T-helper 22 cell (primary cell): ENCODE data around the gene SNRK.
"Not testable (repeated sequence)": the region's sequence is repeated elsewhere in the genome, so short reads cannot be mapped to it uniquely, and the experiment has no call there.

Experiments used
- DNase-seq: peaks from one replicate; pipeline ENCODE4 v3.0.0-alpha.2; 2020; ENCODE audit warnings: low read depth

The SNRK gene

DNA sequence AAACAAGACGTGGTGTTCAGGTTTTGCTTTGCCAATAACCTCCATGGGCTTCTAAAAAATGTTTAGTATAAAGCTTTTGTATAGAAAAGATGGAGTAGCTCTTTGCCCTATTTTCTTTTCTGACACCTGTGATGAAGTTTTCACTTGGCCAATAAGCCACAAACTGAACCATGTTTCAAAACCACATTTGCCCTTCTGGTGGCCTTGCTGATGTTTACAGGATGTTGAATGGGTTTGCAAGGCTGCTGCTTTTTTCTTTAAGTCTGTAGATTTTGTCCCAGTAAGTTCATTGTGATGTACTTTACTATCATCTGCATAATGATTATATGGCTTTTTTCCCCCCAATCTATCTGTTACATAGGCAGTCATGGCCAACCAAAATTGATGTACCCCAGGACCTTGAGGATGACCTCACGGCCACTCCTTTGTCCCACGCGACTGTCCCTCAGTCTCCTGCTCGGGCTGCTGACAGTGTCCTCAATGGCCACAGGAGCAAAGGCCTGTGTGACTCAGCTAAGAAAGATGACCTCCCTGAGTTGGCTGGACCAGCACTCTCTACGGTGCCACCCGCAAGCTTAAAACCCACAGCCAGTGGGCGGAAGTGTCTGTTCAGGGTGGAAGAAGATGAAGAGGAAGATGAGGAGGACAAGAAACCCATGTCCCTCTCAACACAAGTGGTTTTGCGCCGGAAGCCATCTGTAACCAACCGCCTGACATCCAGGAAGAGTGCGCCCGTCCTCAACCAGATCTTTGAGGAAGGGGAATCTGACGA lies 60.8 kb downstream of the SNRK start:
- DNase-seq, result no peak

DNA sequence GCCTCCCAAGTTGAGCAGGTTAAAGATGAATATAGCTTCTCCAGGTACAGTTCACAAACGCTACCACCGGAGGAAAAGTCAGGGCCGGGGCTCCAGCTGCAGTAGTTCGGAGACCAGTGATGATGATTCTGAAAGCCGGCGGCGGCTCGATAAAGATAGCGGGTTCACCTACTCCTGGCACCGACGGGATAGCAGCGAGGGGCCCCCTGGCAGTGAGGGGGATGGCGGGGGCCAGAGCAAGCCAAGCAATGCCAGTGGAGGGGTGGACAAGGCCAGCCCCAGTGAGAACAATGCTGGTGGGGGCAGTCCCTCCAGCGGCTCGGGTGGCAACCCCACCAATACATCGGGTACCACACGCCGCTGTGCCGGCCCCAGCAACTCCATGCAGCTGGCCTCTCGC lies 61.4 kb downstream of the SNRK start:
- DNase-seq, result no peak

DNA sequence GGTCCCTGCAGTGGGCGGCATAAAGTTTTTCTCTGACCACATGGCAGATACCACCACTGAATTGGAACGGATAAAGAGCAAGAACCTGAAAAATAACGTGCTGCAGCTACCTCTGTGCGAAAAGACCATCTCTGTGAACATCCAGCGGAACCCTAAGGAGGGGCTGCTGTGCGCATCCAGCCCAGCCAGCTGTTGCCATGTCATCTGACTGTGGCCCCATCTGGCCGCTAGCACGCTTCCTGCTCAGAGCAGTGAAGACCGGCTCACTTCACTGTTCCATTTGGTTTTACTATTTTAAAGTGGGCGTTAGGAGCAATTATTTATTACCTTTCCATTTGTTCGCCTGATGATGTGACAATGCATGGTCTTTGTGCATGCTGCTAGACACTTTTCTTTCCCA lies 62.0 kb downstream of the SNRK start:
- DNase-seq, result no peak

DNA sequence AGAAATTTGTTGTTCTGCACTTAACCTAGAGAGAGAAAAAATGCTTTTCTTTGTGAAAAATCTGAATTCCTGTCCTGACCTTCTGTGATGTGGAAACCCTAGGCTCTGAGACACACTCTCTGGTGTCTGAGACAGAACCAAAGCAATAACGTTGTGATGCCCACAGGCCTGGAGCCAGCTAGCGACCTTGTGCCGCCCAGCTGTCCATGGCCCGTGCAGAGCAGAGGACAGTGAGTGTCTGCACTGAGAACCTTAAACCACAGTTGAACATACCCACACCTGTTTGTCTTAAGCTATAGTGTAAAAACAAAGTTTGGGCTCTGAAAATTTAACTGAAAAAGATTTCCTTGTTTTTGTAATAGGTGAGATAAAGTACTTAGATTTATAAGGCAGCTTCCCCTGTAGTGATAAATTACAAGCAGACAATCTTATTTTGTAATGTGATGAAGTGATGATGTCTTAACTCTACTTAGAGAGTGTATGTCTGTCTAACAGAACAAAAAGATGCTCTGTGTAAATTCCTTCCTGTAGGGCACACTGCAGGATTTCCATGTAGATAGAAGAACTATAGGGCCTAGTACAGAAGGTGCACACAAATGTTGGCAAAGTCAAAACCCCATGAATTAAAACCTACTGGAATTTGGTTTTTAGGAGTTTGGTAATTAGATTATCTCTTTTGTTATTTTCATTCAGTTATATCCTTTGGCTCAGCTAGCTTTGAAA lies 62.7 kb downstream of the SNRK start:
- DNase-seq, result no peak

DNA sequence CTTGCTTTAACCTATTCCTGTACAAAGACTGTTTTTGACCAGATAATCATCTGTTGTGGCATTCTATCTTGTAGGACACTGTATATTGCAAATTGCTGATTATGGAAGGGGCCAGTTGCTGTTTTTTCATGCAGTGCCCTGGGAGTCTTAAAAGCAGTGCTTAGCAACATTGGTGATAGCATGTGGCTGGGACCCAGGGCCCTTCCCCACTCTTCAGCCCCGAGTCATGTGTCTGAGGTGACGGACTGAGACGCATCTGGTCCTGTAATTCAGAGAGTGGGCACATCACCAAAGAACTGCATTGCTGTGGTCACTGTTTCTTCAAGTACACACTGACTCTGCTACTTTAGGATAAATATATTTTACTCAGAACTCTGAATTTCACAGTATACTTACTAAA lies 63.4 kb downstream of the SNRK start:
- DNase-seq, result no peak

DNA sequence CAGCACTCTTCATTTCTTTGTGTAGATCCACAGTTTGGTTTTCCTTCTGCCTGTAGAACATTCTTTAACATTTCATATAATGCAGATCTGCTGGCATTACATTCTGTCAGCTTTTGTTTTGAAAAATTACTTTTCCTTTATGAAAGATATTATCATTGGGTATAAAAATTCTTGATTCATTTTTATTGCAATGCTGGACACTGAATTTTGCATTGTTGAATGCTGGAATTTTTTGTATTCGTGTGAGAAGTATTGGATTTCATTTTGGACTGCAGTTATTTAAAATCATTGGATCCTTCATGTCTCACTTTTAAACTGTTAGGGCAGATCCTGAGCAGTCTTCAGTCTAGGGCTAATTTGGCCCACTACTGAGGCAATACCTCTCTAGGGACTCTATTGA lies 67.1 kb downstream of the SNRK start:
- no peak for DNase-seq

DNA sequence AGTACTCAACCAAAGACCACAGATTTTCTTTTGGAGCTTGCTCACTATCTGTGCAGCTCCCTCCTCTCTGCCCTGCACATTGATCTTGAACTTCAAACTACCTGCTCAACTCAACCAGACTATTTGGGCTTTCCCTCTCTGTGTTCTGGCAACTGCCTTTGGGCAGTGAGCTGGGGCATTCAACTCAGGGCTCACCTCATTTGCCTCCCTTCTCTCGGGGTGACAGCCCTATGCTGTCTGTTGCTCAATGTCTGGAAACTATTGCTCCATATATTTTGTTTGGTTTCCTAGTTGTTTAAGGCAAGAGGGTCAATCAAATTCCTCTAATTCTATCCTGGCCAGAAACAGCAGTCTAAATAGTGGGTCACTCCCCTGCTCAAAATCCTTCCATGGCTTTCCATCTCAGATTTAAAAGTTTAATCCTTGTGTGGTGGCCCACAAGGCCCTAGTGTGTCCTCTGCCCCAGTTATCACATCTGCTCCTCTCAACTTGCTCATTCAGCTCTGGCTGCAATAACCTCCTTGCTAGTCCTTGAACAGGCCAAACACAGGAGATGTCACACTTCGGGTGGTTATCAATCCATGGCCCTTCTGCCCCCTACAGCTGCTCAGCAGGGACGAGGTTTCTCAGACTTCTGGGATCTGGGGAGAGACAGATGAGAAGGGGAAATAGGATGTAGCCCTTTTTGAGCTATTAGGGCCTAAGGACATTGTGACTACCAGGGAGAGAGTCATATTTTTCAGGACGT lies 67.8 kb downstream of the SNRK start:
- DNase-seq, result no peak

DNA sequence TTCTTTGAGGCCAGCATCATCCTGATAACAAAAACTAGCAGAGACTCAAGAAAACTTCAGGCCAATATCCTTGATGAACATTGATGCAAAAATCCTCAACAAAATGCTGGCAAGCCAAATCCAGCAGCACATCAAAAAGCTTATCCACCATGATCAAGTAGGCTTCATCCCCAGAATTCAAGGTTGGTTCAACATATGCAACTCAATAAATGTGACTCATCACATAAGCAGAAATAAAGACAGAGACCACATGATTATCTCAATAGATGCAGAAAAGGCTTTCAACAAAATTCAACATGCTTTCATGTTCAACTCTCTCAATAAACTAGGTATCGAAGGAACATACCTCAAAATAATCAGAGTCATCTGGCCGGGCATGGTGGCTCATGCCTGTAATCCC lies 69.7 kb downstream of the SNRK start:
- DNase-seq, result not testable (repeated sequence)

DNA sequence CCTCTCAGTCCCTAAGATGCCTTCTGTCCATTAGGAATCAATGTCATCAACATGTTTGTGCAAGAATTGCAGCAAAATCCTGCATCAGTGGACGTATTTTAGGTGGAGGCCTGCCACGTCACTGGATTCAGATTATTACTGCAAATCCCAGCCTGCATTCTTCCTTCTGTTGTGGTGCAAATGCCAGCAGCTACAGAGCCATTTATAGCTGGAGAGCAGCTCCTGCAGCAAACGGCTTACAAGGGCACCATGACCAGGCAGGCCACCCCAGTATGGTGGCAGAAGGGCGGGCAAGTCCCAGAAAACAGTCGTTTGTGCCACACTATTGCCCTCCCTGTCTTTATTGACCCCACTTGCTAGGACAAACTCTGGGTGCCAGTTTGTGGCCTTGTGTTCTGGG lies 74.7 kb downstream of the SNRK start:
- no peak for DNase-seq

DNA sequence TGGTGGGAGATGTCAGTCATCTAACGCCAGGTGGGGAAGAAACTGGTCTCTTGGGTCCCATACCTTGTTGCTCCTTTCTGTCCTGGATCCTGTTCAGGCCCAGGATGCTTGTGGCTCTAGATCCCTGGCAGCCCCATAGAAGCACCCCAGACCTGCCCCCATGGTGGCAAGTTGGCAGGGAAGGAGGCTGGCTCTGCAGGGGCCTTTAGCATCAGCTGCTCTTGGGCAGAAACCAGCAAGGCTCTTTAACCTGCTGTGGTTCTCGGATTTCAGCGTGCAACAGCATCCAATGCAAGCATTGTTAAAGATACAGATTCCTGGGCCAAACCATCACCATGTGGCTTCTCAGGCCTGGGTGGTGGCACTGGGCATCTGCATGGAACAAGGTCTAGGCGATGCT lies 75.8 kb downstream of the SNRK start:
- DNase-seq, result no peak

DNA sequence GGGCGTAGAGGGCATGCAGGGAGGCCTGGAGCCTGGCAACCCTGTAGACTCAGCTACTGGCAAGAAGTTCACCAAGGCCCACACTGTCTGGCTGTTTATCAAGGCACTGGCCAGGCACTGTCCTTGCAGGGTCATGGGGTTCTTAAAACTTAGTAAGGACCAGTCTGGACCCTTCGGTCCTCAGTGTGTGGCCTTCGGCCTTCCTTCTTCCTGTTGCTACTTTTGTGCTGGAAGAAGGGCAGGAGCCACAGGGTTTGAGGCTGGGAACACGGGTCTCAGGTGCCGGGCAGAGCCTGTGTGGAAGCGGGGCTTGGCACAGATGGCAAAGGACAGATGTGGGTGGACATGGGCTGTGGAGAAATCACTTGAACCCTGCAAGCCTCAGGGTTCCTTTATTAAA lies 76.6 kb downstream of the SNRK start:
- DNase-seq, result no peak

DNA sequence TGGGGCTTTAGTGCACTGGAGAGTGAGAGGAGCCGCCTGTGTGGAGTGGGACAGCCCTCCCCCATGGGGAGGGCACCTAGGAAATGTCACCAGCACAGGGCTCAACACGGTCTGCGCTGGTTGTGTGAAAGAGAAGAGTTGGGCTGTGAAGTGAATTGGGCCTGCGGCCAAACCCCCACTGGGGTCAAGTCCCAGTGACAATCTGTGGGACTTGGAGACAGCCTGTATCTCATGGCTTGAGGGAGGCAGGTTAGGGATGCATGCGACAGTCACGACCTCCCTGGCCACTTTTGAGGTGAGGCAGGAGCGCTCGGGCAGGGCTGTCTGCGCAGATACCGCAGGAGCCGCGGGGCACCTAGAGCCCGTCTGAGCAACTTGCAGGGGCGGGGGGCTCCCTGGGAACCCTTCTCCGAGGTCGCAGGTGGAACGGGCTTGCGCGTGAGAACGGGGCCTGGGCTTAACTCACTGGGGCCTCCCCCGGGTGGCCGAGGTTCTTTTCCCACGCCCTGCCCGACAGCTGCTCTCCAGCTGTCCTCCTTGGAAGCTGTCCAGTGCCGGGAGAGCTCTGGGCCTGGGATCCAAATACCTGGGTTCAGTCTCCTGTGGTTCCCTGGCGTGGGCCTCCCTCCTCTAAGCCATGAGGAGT lies 77.4 kb downstream of the SNRK start:
- no peak for DNase-seq

DNA sequence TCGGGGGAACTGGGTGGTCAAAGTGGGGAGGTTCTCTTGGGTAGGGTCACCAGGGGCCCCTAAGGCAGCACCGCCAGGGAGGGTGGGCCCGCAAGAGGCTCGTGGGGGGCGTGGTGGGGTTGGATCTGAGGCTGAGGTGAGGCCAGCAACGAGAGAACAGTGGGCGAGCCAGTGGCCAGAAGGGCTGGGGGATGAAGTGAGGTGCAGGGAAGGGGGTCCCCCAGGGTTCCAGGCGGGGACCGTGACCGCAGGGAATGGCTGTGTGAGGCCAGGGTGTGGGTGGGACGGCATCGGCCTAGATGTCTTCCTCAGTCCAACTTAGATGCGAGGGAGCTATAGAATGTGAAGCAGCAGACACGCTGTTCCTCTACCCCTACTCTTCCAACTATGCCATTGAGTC lies 78.2 kb downstream of the SNRK start:
- no peak for DNase-seq

DNA sequence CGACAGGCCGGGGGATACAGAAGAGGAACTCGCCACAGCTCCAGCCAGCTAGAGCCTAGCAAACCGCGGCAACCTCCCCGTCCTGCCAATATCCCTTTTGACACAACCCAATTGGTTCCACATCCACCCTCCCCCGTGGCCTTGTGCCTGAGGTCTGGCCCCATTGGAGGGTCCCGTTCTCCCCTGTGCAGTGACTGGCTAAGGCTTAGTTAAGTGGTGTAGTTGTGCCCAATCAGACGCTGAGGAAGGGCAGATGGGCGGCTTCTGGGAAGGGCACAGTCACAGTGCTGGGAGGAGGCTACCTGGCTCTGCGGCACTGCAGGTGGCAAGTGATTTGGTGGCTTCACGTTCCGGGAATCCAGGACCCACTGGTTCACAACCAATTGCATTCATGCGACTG lies 78.6 kb downstream of the SNRK start:
- no peak for DNase-seq

DNA sequence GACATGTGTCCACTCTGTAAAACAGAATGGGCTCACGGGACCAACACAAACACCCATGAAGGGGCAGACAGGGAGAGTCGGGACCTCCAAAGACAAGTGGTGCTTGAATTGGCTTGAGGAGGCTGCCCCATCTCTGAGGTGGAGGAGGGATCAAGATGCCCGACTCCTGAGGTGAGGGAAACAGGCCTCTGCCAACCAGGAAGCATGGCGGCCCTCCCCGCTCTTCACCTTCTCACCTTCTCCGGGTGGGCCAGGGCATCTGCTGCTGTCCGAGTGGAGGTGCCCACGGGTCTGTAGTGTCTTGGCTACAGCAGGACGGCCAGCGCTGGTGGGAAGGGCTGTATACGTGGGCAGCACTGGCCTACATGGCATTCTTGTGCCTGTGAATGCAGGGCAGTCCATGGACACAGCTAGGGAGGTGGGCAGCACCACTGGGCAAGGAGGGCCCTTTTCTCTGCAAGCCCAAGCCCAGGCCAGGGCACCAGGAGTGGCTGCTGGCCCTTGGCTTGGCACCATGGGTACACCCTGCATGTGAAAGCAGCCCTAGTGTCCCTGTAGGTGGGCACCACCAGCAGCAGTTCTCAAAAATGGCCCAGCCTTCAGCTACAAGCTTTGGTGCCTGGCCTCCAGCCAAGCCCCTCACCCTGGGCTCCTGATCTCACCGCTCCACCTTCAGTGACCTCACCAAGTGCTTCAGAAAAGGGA lies 79.4 kb downstream of the SNRK start:
- no peak for DNase-seq

DNA sequence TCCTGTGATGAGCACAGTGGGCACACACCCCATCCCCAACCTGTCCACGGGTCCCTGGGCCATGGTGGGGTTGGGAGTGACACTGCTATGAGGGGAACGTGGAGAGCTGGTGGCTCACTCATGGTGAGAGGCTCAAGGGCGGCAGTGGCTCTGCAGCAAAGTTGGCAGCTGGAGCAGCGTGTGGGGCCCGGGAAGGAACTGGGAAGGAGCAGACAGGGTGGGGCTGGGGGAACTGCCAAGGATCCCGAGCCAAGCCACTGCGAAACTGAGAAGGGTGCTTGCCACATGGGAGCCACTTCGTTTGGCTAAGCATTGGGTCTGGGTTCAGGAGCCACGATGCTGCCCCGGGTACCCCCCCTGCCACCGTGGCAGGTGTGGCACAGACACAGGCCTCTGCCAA lies 80.1 kb downstream of the SNRK start:
- no peak for DNase-seq

DNA sequence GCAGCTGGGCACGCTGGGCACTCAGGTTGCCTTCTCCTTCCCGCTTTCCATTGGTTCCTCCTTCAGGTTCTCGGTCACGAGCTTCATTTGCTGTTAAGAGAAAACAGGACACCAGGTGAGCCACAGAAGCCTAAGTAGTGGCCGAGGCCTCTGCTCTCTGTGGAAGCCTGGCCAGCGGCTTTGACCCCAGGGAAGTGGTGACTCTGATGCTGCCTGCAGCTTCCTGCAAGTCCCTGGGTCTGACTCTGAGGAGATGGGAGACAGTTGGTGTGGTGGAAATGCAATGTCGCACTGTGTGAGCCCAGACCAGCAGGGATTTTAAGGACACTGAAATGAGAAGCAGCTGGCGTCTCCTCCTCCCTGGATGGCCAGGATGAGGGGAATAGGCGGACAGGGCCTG lies 80.5 kb downstream of the SNRK start:
- no peak for DNase-seq

DNA sequence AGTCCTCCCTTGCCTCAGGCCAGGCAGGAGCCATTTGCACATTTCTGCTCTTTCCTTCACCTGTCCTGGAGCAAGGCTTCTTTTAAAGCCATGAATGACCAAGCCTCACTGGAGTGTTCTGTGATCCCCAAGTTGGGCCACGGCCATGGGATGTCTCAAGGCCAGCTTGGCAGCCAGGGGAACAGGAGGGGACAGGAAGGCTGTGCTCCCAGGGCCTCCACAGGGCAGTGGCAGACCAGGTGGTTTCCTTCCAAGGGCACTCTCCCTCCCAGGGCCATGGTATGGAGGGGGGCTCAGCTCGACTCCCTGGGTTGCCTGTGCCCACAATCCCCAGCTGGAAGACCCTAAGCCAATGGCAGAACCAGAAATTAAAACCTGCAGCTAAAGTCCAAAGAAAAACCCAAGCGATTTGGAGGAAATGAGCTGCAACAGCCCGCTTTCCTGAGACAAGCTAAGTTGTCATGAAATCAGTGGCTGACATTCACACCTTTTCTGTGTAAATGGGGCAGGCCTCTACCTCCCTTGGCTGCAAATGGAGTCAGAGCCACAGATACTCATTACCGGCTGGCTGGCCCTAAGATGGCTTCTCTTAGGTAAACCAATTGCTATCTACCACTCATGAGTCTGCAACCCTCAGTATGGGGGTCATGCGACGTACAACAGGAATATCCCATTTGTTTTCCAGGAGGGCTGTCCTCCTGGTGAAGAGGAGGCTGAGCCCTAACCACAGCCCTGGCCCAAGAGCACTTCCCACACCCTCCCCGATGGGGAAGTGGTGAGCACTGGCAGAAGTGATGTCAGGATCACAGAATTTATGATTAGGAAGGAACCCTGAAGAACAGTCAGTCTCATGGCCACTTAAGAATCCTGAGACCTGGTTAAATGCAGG lies 83.3 kb downstream of the SNRK start:
- no peak for DNase-seq

DNA sequence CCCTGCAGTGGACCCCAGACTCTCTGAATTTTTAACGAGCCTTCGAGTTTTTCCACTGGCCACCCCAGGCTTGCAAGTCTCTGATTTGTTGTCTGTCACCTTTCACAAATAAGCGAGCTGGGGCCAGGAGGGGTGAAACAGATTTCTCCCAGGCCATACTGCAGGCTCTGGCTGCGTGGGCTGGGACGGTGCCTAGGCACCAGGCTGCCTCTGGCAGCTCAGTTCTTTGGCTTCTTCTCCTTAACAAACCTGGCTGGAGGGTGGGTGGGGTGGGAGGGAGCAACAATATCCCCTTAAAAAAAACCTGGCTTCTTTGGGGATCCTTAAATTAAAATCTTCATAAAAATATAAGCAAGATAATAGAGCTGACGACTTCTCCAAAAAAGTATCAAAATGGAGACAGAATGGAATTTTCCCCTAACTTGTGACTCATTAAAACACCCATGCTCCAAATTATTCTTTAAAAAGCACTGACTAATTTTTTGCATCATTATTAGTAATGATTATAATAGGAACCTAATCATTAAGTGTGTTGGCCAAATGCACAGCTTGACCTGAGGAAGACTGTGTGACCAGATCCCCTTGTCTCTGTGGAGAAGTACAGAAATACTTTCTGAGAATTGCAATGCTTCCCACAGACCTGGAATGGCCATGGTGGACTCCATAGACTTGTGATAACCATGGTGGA lies 84.1 kb downstream of the SNRK start:
- DNase-seq, result no peak

DNA sequence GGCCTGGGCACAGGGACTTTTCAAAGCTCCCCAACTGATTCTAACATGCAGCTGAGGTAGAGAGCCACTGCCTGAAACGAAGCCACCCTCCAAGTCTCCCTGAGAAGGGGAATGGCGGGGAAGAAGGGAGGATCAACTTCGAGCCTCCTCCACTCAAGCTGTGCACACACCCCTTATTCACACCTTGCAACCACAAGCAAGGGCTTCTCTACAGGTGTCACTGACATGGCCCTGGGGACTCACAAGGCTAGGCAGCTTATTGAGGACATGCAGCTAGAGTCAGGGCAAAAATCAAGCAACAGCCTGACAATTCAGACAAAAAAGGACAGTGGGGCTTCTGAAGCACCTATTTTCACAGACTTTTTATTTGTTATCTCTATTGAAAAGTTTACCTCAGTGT lies 85.2 kb downstream of the SNRK start:
- no peak for DNase-seq
